ENCODE measurements around the gene MKNK1.
"Not testable (repeated sequence)": the region's sequence is repeated elsewhere in the genome, so short reads cannot be mapped to it uniquely, and the experiment has no call there.

MKNK1 gene

DNA sequence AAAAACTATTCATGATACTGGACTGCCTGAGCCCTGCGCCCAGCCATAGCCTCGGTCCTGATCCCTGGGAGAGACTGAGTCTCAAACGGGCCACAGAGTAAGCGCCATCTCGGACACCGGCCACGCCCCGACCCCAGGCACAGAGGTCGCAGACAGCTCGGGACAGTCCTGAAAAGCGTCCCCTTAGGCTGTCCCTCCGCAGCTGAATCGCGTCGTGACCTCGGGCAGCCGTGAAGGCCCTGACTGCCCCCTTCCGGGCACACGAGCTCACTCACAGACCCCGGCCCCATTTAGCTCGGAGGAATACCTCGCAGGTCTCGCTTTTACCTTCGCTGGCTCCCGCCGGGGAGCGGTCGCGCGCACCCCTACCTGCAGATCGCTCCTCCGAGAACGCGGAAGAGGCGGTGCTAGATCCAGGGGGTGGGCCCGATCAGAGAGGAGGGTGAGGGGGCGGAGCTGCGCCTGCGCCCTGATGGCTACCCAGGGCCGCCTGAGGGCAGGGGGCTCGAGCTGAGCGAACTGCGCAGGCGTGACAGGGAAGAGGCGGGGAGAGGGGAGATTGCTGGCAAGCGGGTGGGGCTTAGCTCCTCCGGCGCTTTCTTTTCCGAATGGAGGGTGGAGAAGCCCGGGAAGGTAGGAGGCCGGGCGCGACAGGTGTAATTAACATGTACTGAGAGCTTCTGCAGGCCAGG is at the start of gene MKNK1:
TSS of gene MKNK1 (minus strand) at position 411 of the 692 bp plus-strand sequence. CDS start 20,941 bp downstream, outside the sequence.
- DNase-seq (ENCODE audit: low read depth in 3 of 3, low spot score in 1 of 3) = peak; percentile 97 to 99 (median 98)

DNA sequence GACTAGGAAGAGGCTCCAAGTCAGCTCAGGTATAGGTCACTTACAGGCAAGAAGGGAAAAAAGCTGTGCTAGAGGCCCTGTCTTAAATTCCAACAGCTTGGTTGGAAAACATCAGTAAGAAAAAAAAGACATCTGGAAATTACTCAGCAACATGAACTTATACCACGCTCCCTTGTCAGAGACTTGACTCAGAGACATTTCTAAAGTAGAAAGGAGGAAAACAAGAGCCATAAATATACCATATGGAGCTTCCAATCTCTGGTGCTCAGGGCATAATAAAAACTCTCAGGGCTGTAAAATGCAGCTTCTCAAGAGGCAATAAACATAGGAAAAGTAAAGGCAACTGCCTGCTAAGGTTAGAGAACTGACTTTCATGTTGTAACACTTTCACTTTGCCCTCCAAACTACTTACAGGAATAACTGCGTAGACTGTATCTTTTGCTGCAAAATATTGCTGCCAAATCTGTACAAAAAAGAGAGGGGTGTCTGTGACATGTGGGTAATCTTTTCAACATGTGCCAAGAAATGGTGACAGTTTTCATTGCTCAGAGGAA is 49.4 kb upstream of the MKNK1 start:
- DNase-seq (ENCODE audit: low read depth in 3 of 3, low spot score in 1 of 3) = no peak

DNA sequence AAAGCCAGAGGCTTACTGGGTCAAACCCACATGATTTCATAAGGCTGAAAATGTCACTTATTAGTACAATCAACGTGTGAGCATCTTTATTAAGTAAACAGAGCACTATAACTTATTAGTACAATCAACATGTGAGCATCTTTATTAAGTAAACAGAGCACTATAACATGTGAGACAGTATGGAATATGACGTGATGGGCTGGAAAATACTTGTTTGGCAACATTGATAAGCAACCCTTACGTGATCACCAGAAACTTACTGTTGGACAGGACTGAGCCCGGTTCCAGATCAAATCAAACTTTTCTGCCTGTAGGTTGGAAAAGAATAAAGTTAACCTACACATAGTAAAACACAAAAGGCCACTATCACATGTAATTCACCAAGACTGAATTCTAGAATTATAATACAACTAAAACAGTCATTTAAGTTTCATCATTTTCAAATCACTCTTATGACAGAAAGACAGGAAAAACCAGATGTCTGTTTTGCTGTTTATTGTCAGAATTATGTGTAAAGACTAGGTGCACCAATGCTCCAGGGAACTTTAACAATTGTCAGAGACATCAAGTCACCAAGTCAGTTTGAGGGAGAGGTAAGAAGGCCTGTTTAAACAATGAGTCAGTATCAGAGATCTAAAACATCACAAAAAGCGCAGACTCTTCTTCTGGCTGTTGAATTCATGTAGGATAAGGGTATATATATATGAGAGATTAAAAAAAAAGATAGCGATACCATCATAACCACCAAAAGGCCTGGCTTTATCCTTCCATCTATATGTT is 48.4 kb upstream of the MKNK1 start:
- no peak for DNase-seq (ENCODE audit: low read depth in 3 of 3, low spot score in 1 of 3)

DNA sequence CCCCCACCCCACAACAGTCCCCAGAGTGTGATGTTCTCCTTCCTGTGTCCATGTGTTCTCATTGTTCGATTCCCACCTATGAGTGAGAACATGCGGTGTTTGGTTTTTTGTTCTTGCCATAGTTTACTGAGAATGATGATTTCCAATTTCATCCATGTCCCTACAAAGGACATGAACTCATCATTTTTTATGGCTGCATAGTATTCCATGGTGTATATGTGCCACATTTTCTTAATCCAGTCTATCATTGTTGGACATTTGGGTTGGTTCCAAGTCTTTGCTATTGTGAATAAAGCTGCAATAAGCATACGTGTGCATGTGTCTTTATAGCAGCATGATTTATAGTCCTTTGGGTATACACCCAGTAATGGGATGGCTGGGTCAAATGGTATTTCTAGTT is 47.1 kb upstream of the MKNK1 start:
- DNase-seq (ENCODE audit: low read depth in 3 of 3, low spot score in 1 of 3) = not testable (repeated sequence)

DNA sequence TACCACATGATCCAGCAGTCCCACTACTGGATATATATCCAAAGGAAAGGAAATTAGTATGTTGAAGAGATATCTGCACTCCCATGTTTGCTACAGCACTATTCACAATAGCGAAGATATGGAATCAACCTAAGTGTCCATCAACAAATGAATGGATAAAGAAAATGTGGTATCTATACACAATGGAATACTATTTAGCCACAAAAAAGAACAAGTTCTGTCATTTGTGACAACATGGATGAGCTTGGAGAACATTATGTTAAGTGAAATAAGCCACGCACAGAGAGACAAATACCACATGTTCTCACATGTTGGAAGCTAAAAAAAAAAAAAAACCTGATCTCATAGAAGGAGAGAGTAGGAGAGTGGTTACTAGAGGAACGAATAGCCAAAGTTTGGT is 46.4 kb upstream of the MKNK1 start:
- no peak for DNase-seq (ENCODE audit: low read depth in 3 of 3, low spot score in 1 of 3)

DNA sequence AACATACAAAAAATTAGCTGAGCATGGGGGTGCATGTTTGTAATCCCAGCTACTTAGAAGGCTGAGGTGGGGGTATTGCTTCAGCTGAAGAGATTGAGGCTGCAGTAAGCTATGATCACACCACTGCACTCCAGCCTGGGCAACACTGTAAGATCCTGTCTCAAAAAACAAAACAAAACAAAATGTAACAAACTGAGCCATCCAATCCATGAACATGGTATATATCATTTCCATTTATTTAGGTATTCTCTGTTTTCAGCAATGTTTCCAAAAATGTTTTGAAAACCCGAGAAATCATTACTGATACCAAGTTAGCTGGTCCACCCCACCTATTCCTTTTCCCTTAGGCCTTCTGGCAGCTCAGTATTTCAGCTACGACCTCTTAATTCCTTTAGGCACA is 45.7 kb upstream of the MKNK1 start:
- no peak for DNase-seq (ENCODE audit: low read depth in 3 of 3, low spot score in 1 of 3)

DNA sequence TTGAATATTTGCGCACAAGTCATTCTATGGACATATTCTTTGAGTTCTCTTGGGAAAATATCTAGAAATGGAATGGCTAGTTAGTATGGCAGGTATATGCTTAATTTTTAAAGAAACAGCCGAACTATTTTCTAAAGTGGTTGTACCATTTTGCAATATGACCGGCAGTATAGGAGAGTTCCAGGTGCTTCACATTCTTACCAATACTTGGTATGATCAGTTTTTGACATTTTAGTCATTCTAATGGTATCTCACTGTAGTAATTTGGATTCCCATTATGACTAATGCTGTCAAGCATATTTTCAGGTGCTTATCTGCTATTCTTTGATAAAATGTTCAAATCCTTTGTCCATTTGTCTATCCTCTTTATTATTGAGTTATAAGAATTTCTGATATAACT is 43.5 kb upstream of the MKNK1 start:
- no peak for DNase-seq (ENCODE audit: low read depth in 3 of 3, low spot score in 1 of 3)

DNA sequence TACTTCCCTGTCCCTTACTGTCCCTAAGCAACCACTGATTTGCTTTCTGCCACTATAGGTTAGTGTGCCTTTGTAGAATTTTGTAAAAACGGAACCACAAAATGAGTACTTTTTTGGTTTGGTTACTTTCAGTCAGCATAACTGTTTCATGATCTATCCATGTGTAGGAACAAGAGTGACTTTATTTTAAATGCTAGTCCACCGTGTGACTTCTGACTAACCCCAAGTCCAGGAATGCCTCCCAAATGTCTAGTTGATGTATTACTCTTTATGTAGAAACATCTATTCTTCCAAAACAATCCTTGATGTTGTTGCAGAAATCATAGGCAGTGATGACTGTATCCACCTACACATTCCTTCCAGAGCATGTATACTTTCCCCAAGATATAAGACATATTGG is 42.8 kb upstream of the MKNK1 start:
- no peak for DNase-seq (ENCODE audit: low read depth in 3 of 3, low spot score in 1 of 3)

DNA sequence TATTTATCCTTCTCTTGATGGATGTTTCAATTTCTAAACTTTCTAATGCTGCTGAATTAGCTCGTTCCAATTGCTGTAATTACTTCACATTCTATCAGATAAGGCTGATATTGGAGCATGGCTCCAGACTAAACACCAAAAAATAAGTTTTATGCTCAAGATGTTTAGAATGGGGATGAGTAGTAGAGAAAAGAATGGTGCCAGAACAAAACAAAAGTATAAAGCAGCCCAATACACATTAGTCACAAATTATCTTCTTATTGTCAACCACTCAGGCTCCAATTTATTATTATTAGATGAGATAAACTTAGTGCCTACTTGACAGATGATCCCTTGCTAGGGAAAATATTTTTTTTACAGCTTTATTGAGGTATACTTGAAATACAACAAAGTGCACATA is 42.3 kb upstream of the MKNK1 start:
- DNase-seq (ENCODE audit: low read depth in 3 of 3, low spot score in 1 of 3) = no peak

DNA sequence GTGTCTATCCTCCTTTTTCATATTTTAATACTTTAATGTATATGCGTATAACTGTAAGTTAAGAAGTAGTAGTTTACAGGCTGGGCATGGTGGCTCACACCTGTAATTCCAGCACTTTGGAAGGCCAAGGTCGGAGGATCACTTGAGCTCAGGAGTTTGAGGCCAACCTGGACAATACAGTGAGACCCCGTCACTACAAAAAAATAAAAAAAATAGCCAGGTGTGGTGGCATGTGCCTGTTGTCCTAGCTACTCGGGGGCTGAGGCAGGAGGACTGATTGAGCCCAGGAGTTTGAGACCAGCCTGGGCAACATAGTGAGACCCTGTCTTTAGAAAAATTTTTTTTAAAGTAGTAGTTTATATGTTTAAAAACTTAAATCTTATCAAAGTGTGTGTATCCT is 41.7 kb upstream of the MKNK1 start:
- no peak for DNase-seq (ENCODE audit: low read depth in 3 of 3, low spot score in 1 of 3)

DNA sequence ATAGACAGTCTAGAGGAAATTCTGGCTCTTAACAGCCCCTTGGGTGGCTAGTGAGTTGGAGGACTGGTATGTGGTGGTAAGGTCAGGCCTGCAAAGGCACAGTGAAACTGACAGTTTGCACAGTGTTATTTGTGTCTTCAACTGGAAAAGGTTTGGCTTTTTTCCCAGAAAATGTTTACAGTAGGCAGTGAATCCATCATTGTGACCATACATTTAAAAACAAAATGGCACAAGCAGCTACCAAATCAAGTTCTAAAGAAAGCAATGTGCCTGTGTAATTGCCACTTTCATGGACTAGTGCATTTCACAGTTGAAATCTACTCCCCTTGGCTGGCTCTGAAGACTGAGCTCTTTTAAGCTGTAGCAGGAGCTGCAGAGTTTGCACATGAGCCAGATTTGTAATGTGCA is 39.3 kb upstream of the MKNK1 start:
- DNase-seq (ENCODE audit: low read depth in 3 of 3, low spot score in 1 of 3) = no peak

DNA sequence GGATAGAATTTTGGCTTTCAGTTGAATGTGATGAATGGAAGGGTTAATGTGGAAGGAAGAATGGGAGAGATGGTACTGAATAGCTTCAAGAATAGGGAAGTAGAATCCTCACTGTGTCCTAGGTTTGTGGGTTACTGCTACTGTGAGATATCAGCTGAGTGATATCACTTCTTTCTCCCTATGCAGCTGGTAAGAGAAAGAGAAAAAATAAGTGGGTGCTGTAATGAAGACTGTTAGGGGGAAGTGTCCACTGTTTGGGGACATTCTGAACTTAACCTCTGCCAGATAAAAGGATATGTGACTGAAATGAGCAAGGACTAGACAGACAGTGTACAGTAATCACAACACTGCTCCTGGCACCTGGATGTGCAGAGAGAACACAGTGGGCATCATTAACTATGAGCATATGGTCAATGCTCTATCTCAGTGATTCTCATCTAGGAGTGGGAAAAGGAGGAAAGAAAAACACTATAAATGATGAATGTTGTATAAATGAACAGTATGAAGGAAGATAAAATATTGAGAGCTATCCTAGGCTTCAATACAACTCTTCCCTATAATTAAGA is 38.1 kb upstream of the MKNK1 start:
- DNase-seq (ENCODE audit: low read depth in 3 of 3, low spot score in 1 of 3) = no peak

DNA sequence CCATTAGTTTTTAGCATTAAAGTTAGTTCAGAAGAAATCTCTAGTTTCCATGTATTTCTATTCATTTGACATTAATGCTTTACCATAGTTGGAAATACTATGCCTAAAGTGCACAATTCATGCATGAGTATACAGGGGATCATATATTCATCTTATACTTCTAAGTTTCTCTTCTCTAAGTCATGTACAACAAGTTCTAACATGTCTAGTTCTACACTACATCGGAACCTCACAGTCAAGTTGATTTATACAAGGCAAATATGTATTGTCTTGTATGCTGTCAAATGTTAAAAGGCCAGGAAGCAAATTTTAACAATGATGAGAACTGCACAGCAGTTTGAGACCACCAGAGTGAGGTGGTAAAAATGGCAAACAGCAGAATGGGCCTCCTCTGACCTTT is 35.5 kb upstream of the MKNK1 start:
- no peak for DNase-seq (ENCODE audit: low read depth in 3 of 3, low spot score in 1 of 3)

DNA sequence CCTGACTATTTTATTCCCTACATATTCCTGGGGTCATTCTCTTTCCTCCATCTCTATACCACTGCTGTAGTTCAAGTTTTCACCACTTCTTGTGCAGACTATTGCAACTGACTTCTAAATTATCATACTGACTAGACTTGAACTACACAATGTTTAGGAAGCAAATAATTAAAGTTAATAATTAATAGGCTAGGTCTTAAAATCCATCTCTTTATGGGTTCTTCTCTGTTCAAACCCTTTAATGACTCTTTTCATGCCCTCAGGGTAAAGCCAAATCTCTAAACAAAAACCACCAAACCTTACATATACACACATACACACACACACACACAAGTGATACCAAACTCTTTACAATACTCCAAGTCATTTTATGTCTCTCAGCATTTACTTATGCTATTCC is 34.9 kb upstream of the MKNK1 start:
- no peak for DNase-seq (ENCODE audit: low read depth in 3 of 3, low spot score in 1 of 3)

DNA sequence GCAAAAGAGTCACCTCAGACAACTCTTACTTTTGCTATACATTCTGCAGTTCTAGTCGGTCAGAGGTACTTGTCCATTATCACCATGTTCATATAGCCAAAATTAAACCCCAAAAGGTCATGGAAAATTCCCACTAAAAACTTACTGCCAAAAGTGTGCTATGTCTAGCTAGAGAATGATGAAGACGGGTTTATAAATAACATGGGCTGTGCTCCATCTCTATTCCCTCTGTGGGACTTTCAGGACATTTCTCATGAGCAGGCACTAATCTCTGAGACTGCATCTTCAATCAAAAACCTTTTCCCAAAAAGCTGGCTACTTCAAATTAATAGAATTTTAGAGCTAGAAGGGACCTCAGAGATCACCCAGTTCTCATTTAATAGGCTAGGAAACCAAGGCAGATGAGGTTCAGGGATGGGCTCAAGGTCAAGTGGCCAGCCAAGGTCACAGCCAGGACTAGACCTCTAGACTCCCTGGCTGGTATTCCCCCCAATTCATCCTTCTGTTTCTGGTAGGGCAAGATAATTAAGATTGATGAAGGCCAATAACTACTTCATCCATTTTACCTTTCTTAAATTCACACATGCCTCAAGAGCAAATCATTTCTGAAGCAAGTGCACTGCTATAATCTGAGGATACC is 33.5 kb upstream of the MKNK1 start:
- no peak for DNase-seq (ENCODE audit: low read depth in 3 of 3, low spot score in 1 of 3)

DNA sequence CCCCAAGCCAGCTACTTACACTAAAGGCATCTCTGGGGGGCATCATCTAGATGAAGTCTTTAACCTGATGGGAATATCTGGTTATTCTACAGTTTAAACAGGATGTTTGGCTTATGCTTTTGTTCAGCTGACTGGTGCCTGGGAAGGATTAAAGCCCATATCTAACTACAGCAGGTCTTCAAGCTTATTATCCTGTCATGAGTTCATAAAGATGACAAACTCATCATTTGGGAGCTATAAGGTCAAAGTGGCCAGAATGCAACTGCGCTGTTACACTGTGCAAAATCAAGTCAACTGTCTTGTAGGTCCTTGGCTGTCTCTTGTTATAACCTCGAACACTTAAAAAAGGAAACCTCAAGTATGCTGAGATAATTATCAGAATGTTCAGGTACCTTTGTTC is 31.1 kb upstream of the MKNK1 start:
- no peak for DNase-seq (ENCODE audit: low read depth in 3 of 3, low spot score in 1 of 3)

DNA sequence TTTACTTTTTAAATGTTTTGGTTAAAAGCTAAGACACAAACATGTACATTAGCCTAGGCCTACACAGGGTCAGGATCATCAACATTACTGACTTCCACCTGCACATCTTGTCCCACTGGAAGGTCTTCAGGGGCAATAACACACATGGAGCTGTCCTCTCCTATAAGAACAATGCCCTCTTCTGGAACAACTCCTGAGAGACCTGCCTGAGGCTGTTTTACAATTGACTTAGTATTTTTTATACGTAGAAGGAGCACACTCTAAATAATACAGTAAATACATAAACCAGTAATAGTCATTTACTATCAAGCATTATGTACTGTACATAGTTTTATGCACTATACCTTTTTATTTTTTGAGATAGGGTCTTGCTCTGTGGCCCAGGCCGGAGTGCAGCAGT is 26.7 kb upstream of the MKNK1 start:
- DNase-seq (ENCODE audit: low read depth in 3 of 3, low spot score in 1 of 3) = no peak

DNA sequence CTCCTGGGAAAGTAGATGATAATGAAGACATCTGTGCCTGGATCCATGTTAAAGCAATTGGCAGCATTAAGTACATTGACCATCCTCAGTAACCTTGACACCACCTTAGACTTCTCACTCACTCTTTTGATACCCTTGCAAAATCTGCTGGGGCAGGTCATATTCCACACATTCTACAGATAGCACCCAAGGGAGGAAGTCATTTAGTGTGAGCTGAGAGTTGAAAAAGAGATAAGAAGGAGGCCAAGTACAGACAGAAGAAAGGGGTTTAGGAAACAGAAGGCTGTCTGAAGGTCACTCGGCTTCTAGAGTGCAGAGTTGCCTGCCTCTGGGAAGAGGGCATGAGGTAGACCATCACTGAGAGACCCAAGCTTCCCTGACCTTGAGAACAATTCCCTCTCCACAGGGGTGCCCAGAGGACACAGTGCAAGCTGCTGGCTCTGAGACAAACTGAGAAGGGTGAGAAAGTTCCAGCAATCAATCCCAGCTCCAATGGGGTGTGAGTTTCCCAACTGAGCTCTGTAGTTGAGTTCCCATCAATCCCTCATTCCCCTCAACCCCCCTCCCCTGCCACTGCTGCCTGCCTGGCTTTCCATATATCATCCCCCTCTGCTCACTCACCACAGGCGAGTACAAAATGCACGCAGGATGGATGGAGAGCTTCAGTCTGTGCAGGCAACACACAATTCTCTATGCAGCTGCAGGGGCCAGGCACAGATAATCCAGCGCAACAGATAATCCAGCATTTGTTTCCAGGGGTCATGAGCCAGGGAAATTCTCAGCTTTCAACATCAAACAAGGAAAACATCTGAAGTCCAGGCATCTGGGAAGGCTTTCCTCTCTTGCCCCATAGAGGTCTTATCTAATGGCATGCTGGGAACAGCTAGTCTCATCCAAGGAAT is 19.9 kb upstream of the MKNK1 start:
- DNase-seq (ENCODE audit: low read depth in 3 of 3, low spot score in 1 of 3) = no peak

DNA sequence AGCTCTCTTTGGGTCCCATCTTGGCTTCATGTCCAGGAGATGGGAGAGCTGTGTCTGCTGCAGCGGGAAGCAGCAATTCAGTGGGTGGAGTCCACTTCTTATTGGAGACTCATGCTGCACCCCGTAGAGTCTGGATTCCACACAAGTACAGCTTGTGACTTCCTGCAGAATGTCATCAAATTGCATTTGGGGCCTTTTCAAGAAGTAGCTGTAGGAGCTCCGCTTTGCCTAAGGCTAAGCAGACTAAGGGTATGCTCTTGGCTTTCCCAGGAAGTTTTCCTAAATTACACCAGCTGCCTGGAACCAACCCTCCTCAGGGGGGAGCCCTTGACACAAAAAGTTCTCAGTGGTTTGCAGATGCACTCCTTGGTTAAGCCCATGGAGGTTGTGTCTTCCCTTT is 18.3 kb upstream of the MKNK1 start:
- DNase-seq (ENCODE audit: low read depth in 3 of 3, low spot score in 1 of 3) = no peak

DNA sequence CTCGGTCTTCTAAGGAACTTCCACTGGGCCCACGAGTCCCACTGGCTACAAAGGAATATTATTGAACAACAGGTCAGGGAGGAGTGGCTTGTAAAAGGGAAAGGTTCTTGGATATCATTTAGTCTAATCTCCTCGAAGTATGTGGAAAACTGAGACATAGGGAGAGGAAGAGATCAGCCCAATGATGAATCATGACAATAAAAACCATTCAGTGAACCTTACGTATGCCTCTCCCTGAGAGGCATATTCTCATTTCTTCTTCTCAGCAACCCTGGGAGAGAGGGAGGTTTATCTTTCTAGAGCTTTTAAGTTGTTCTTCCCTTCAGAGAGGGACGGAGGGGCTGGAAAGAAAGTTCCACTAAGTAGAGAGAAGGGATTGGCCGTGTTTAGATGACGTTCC is 17.9 kb upstream of the MKNK1 start:
- no peak for DNase-seq (ENCODE audit: low read depth in 3 of 3, low spot score in 1 of 3)
